ENCODE data around the gene CLGN. TPM values are rescaled to one million over a fixed set of nuclear protein-coding genes. Genes with fewer than 3 reads are reported as not detected.

Gene CLGN
- total and polyA plus RNA-seq, 2 of the 4 experiments (the other 2 are of a cell fraction), result 0.36 to 0.75 TPM

GRCh38 chr4:140342620-140343019 is 84.8 kb downstream of the CLGN start:
- intact Hi-C loops (cut with micrococcal nuclease), result no loop called here
- Histone ChIP-seq H3K27me3 (ENCODE audit: control insufficient read depth, insufficient read depth, low read length) (peaks cover 24% of the 10 kb centered on the region), H3K79me1 (ENCODE audit: low read depth in 1 of 2, low read length in 2 of 2) (no peaks in the 10 kb centered on the region), H2BK20ac (ENCODE audit: low read depth, low read length) (no peak overlapping the region), H2BK120ac (ENCODE audit: low read depth, low read length) (no peak overlapping the region), H3K27ac (ENCODE audit: insufficient read depth, low read length) (no peak overlapping the region), H2AK9ac (replicated peaks; ENCODE audit: low read depth, low read length, poor library complexity) (no peak overlapping the region), H3K4me2 (ENCODE audit: low read depth, low read length) (no peak overlapping the region), H3K4ac (ENCODE audit: low read depth, low read length) (no peak overlapping the region), H2BK15ac (ENCODE audit: low read depth, low read length) (no peak overlapping the region), H3K18ac (ENCODE audit: low read depth, low read length) (no peak overlapping the region), H3K36me3 (ENCODE audit: control insufficient read depth, insufficient read depth, low read length) (no peaks in the 10 kb centered on the region), H3K23ac (ENCODE audit: low read depth, low read length) (no peak overlapping the region), H2AK5ac (ENCODE audit: low read depth, low read length) (no peak overlapping the region), H3K9me3 (ENCODE audit: control insufficient read depth, insufficient read depth, low read length) (no peaks in the 10 kb centered on the region), H3K56ac (ENCODE audit: extremely low read depth, insufficient read depth, low read length) (no peak overlapping the region), H2BK5ac (ENCODE audit: low read depth, low read length, poor library complexity, severe bottlenecking) (no peak overlapping the region), H4K8ac (ENCODE audit: low read depth in 2 of 2, low read length in 2 of 2) (no peak overlapping the region), H4K5ac (ENCODE audit: low read depth, low read length) (no peak overlapping the region), H3K14ac (replicated peaks; ENCODE audit: low read depth, low read length) (no peak overlapping the region), H4K20me1 (ENCODE audit: insufficient read depth, low read length) (no peaks in the 10 kb centered on the region), H4K91ac (ENCODE audit: insufficient read depth, low read depth, low read length) (no peak overlapping the region), H3K4me1 (ENCODE audit: control insufficient read depth, insufficient read depth, low read length) (no peaks in the 10 kb centered on the region), H3K9ac (ENCODE audit: low read depth, low read length) (no peak overlapping the region), H3K9me1 (ENCODE audit: insufficient read depth, low read length) (no peaks in the 10 kb centered on the region), H3K4me3 (ENCODE audit: insufficient read depth, low read depth, low read length) (no peak overlapping the region), H2AFZ (replicated peaks; ENCODE audit: low read length, poor library complexity) (no peak overlapping the region)
- ChIA-PET POLR2A (ENCODE audit: unreplicated experiment) (no interaction called here), CTCF (no interaction called here)
- WGBS, 2 experiments (ENCODE audit: extremely low coverage in 2 of 2, insufficient read length in 1 of 2), result no CpG with 5 or more reads among the region's 1 CpG
- DNase-seq, result no peak
- in situ Hi-C loops (cut with MboI; ENCODE audit: low sequenced_read_pairs), result no loop called here
- ATAC-seq (ENCODE audit: low read depth), result no peak
- TF ChIP-seq FOS (IDR thresholded peaks at IDR 0.05; ENCODE audit: low read depth, low read length), result no peak
- no peak for TF ChIP-seq RFX5 (IDR thresholded peaks at IDR 0.05; ENCODE audit: low read depth, low read length)
- TF ChIP-seq BHLHE40 (IDR thresholded peaks at IDR 0.05; ENCODE audit: low read depth, low read length), result no peak
- no peak for TF ChIP-seq CEBPB (IDR thresholded peaks at IDR 0.05; ENCODE audit: low read depth, low read length)
- no peak for TF ChIP-seq CTCF (conservative IDR thresholded peaks at IDR 0.05; ENCODE audit: low read depth, low read length)
- no peak for TF ChIP-seq ELK1 (IDR thresholded peaks at IDR 0.05; ENCODE audit: borderline replicate concordance, low read depth, low read length)
- TF ChIP-seq NFE2L2 (IDR thresholded peaks at IDR 0.05; ENCODE audit: low read depth, low read length), result no peak
- no peak for TF ChIP-seq RCOR1 (IDR thresholded peaks at IDR 0.05; ENCODE audit: insufficient replicate concordance, low read length)
- no peak for TF ChIP-seq CHD1 (IDR thresholded peaks at IDR 0.05; ENCODE audit: low read depth, low read length)
- no peak for TF ChIP-seq RAD21 (IDR thresholded peaks at IDR 0.05; ENCODE audit: low read length)
- dilution Hi-C loops (cut with HindIII; ENCODE audit: low sequenced_read_pairs, unreplicated experiment), result no loop called here
- BruUV-seq (replicated peaks), result no TSS peak

Measured in IMR-90 (cell line).